GM12878 (cell line): ENCODE measurements around the gene KRT72. TPM values are rescaled to one million over a fixed set of nuclear protein-coding genes. Genes with fewer than 3 reads are reported as not detected.

Experiments
- ATAC-seq: fragments of 200-7000 bp; cut with Tn5 transposase; 3 replicates; pipeline ENCODE4 v1.9.1; 2020; ENCODE audit warnings: mild to moderate bottlenecking, moderate library complexity
- BruUV-seq: library from RNA; stranded (reverse); fragments of 400-500 nt; replicated peaks from 2 replicates; lab custom pipeline; 2021; lab: Mats Ljungman, UMichigan
- CTCF ChIA-PET: fragments of 300-600 bp; sonication (Branson Sonifier 250); formaldehyde crosslinking; extraction: SDS; loops from one replicate; lab custom pipeline; 2021; ENCODE audit warnings: inconsistent platforms; lab: Yijun Ruan, JAX
- POLR2A ChIA-PET: fragments of 350-600 bp; formaldehyde crosslinking; extraction: SDS; loops from one replicate; lab custom pipeline; 2021; ENCODE audit warnings: inconsistent platforms; lab: Charles Lee
- RAD21 ChIA-PET: fragments of 300-600 bp; sonication (Branson Sonifier 250); formaldehyde crosslinking; loops from one replicate; lab custom pipeline; 2023; ENCODE audit warnings: antibody characterized with exemption; ENCODE audit not compliant: unreplicated experiment; lab: Charles Lee
- SMC1A ChIA-PET: fragments of 300-600 bp; sonication (Branson Sonifier 250); formaldehyde crosslinking; loops from one replicate; lab custom pipeline; 2023; ENCODE audit not compliant: unreplicated experiment, uncharacterized antibody; lab: Charles Lee
- DNase-seq: peaks from one replicate; pipeline ENCODE4 v3.0.0-alpha.2; 2011; ENCODE audit warnings: low read depth, low spot score
- FAIRE-seq: peaks from 3 replicates; lab custom pipeline; 2011; peaks lifted over from hg19 to GRCh38; lab: Jason Lieb, UNC
- H2AFZ ChIP-seq: 2 replicates; pipeline ENCODE4 v1.6.0; 2011; ENCODE audit warnings: low read depth, low read length, control low read depth; ENCODE audit not compliant: control insufficient read depth
- H3K27ac ChIP-seq: 2 replicates; pipeline ENCODE4 v1.5.1; 2011; ENCODE audit warnings: control low read depth; ENCODE audit not compliant: control insufficient read depth, insufficient read depth
- H3K27me3 ChIP-seq, 2 experiments: replicated peaks in 1 of 2; 2 replicates each; pipeline versions ENCODE4 v1.6.0 to v1.6.1; 2011; ENCODE audit warnings: low read length in 1 of 2; ENCODE audit not compliant: control insufficient read depth in 2 of 2, insufficient read depth in 2 of 2
- H3K36me3 ChIP-seq, 2 experiments: 2 replicates each; pipeline ENCODE4 v1.5.1; 2011; ENCODE audit warnings: low read length in 1 of 2; ENCODE audit not compliant: control insufficient read depth in 2 of 2, insufficient read depth in 2 of 2
- H3K4me1 ChIP-seq: 2 replicates; pipeline ENCODE4 v1.6.1; 2011; ENCODE audit warnings: mild to moderate bottlenecking, low read length, moderate library complexity, mixed read lengths; ENCODE audit not compliant: control insufficient read depth, insufficient read depth
- H3K4me2 ChIP-seq: 2 replicates; pipeline ENCODE4 v1.6.0; 2011; ENCODE audit warnings: control low read depth; ENCODE audit not compliant: control insufficient read depth, insufficient read depth
- H3K4me3 ChIP-seq: fragments of 200-600 bp; sonication (generic); 2 replicates; pipeline ENCODE4 v1.5.1; 2016
- H3K79me2 ChIP-seq: 2 replicates; pipeline ENCODE4 v1.6.0; 2011; ENCODE audit warnings: low read length; ENCODE audit not compliant: control insufficient read depth, insufficient read depth
- H3K9ac ChIP-seq: 2 replicates; pipeline ENCODE4 v1.8.0; 2011; ENCODE audit warnings: low read length, control low read depth, mixed read lengths; ENCODE audit not compliant: control insufficient read depth, insufficient read depth
- H3K9me3 ChIP-seq: replicated peaks from 3 replicates; pipeline ENCODE4 v1.5.1; 2011; ENCODE audit warnings: mild to moderate bottlenecking, low read length; ENCODE audit not compliant: control insufficient read depth, insufficient read depth
- H4K20me1 ChIP-seq: 2 replicates; pipeline ENCODE4 v1.6.0; 2011; ENCODE audit not compliant: control insufficient read depth, insufficient read depth
- CREB1 ChIP-seq: IDR thresholded peaks from 2 replicates; pipeline ENCODE4 v1.6.1; 2012; ENCODE audit warnings: low read depth, mild to moderate bottlenecking, inconsistent platforms
- DPF2 ChIP-seq: fragments of 450-650 bp; IDR thresholded peaks from 2 replicates; pipeline ENCODE4 v1.6.1; 2017; ENCODE audit warnings: mild to moderate bottlenecking
- E2F8 ChIP-seq: fragments of 450-650 bp; IDR thresholded peaks from 2 replicates; pipeline ENCODE4 v1.6.1; 2018; ENCODE audit warnings: mild to moderate bottlenecking, low read depth, moderate library complexity; ENCODE audit not compliant: partially characterized antibody
- MTA2 ChIP-seq: fragments of 450-650 bp; IDR thresholded peaks from 2 replicates; pipeline ENCODE4 v1.6.1; 2016; ENCODE audit warnings: low read depth, mild to moderate bottlenecking, moderate library complexity
- MTA3 ChIP-seq: IDR thresholded peaks from 2 replicates; pipeline ENCODE4 v1.6.1; 2012; ENCODE audit warnings: low read length, inconsistent platforms, borderline replicate concordance
- NKRF ChIP-seq: fragments of 450-650 bp; conservative IDR thresholded peaks from 2 replicates; pipeline ENCODE4 v1.6.1; 2017; ENCODE audit warnings: mild to moderate bottlenecking, moderate library complexity
- NR2F1 ChIP-seq: fragments of 450-650 bp; conservative IDR thresholded peaks from 2 replicates; pipeline ENCODE4 v1.6.1; 2017; ENCODE audit warnings: mild to moderate bottlenecking
- RAD21 ChIP-seq: IDR thresholded peaks from 2 replicates; pipeline ENCODE4 v1.6.1; 2011; ENCODE audit warnings: mild to moderate bottlenecking, low read depth, low read length, moderate library complexity; ENCODE audit not compliant: insufficient read depth
- WGBS: methylation state at CpG from one replicate; pipeline ENCODE4 v1.1.6; 2016; ENCODE audit warnings: low lambda C conversion rate; ENCODE audit not compliant: insufficient replicate concordance, insufficient coverage; ENCODE audit errors: missing lambda C conversion rate; 5-methylcytosine and 5-hydroxymethylcytosine counted together
- in situ Hi-C: fragments of 300-500 bp; cut with MboI; formaldehyde crosslinking; loops from 9 replicates; pipeline ENCODE4 v1.14.3; 2018; ENCODE audit warnings: mixed read lengths
- intact Hi-C: fragments of 100-400 bp; cut with micrococcal nuclease; formaldehyde crosslinking; loops from one replicate; pipeline ENCODE4 v1.14.2; 2022; ENCODE audit not compliant: unreplicated experiment
- polyA plus RNA-seq, 11 experiments: library from polyadenylated mRNA; depleted of rRNA in 4 of 11; unstranded in 6 of 11; stranded (reverse) in 5 of 11; fragments of >200 nt; fragmentation: Nextera tagmentation in 4 of 11; fragmentation: Illumina TruSeq in 1 of 11; extraction: Ambion mirVana in 4 of 11; extraction: Trizol in 1 of 11; gene quantifications; 1 replicate in 1 of 11; 2 replicates in 10 of 11; pipeline versions ENCODE4 v1.2.1 to v1.2.3, GENCODE V29; 2011 to 2016; ENCODE audit warnings: inconsistent platforms in 2 of 11, missing spikeins in 2 of 11, low read depth in 1 of 11
- total RNA-seq, 4 experiments: library from RNA; depleted of rRNA in 3 of 4; stranded (reverse); fragments of >200 nt in 3 of 4; fragmentation: Illumina TruSeq in 1 of 4; extraction: Trizol in 1 of 4; gene quantifications; 2 replicates each; pipeline versions ENCODE4 v1.2.1 to v1.2.3, GENCODE V29; 2013 to 2021

Gene KRT72
- total and polyA plus RNA-seq, 10 of the 15 experiments (the other 5 are each of a cell fraction or from before 2014, with no cell fraction given) = not detected

GRCh38 chr12:52608161-52608560 is 6.9 kb upstream of the KRT72 start:
- no peaks in the 10 kb centered on the region for H4K20me1 ChIP-seq
- H3K36me3 ChIP-seq = no peaks in the 10 kb centered on the region
- no peak overlapping the region for H2AFZ ChIP-seq
- H3K27me3 ChIP-seq = peaks cover 0 to 3% of the 10 kb centered on the region in 2 experiments; a peak in 2 of 4 replicates
- DNase-seq (no peak), ATAC-seq (no peak), FAIRE-seq (no peak)
- ChIA-PET POLR2A (no interaction called here), RAD21 (no interaction called here), CTCF (no interaction called here), SMC1A (no interaction called here)
- no TSS peak for BruUV-seq
- H3K4me3 ChIP-seq = no peak overlapping the region
- H3K4me2 ChIP-seq = no peak overlapping the region
- H3K79me2 ChIP-seq = no peaks in the 10 kb centered on the region
- in situ Hi-C loops (no loop called here), intact Hi-C loops (no loop called here)
- no peak overlapping the region for H3K9ac ChIP-seq
- WGBS = 4% methylated on average over 6 of the region's 6 CpGs
- H3K9me3 ChIP-seq = no peaks in the 10 kb centered on the region
- no peaks in the 10 kb centered on the region for H3K4me1 ChIP-seq
- H3K27ac ChIP-seq = no peak overlapping the region
- TF ChIP-seq DPF2 (no peak), E2F8 (no peak), RAD21 (no peak), CREB1 (no peak), NR2F1 (no peak), MTA2 (no peak), MTA3 (no peak), NKRF (no peak)
